Fibroblast of lung (primary cell): ENCODE results near the gene EPHA8.

ENCODE experiments used
- EZH2 ChIP-seq: IDR thresholded peaks from 2 replicates; pipeline ENCODE4 v1.5.1; 2012; ENCODE audit warnings: low read length, control low read depth, mild to moderate bottlenecking; ENCODE audit errors: missing control alignments
- TF ChIP-seq, protein P1 (sequence below), 2 donors: IDR thresholded peaks in 1 of 2; conservative IDR thresholded peaks in 1 of 2; 1 replicate in 1 of 2; 2 replicates in 1 of 2; pipeline ENCODE4 v1.5.1; 2011 to 2012; ENCODE audit warnings: low read length in 2 of 2, control low read depth in 1 of 2, inconsistent platforms in 1 of 2, low read depth in 1 of 2, mild to moderate bottlenecking in 1 of 2

- TF ChIP-seq, protein P1, sequence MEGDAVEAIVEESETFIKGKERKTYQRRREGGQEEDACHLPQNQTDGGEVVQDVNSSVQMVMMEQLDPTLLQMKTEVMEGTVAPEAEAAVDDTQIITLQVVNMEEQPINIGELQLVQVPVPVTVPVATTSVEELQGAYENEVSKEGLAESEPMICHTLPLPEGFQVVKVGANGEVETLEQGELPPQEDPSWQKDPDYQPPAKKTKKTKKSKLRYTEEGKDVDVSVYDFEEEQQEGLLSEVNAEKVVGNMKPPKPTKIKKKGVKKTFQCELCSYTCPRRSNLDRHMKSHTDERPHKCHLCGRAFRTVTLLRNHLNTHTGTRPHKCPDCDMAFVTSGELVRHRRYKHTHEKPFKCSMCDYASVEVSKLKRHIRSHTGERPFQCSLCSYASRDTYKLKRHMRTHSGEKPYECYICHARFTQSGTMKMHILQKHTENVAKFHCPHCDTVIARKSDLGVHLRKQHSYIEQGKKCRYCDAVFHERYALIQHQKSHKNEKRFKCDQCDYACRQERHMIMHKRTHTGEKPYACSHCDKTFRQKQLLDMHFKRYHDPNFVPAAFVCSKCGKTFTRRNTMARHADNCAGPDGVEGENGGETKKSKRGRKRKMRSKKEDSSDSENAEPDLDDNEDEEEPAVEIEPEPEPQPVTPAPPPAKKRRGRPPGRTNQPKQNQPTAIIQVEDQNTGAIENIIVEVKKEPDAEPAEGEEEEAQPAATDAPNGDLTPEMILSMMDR (conservative IDR thresholded peaks at IDR 0.05 in 1 of 2, IDR thresholded peaks at IDR 0.05 in 1 of 2; ENCODE audit: low read depth in 1 of 2, low read length in 2 of 2), result no peak
- no peak for TF ChIP-seq EZH2
These were observed 83.1 kb downstream of the EPHA8 start for GRCh38 chr1:22646384-22646783.
